SU-DHL-6 (cell line): ENCODE measurements around the gene CREG1.

Experiments used
- EZH2phosphoT487 ChIP-seq: fragments of 200-600 bp; sonication (generic), shearing (Covaris generic); conservative IDR thresholded peaks from 2 replicates; pipeline ENCODE4 v1.6.1; 2018; ENCODE audit warnings: mild to moderate bottlenecking, antibody characterized with exemption, low read length, moderate library complexity, mixed read lengths
- TF ChIP-seq, protein P1 (sequence below): fragments of 200-600 bp; sonication (generic); IDR thresholded peaks from one replicate; pipeline ENCODE4 v1.5.1; 2017; ENCODE audit warnings: antibody characterized with exemption, mild to moderate bottlenecking, low read length, moderate library complexity; ENCODE audit not compliant: insufficient read depth, poor library complexity, severe bottlenecking

- TF ChIP-seq, protein P1, sequence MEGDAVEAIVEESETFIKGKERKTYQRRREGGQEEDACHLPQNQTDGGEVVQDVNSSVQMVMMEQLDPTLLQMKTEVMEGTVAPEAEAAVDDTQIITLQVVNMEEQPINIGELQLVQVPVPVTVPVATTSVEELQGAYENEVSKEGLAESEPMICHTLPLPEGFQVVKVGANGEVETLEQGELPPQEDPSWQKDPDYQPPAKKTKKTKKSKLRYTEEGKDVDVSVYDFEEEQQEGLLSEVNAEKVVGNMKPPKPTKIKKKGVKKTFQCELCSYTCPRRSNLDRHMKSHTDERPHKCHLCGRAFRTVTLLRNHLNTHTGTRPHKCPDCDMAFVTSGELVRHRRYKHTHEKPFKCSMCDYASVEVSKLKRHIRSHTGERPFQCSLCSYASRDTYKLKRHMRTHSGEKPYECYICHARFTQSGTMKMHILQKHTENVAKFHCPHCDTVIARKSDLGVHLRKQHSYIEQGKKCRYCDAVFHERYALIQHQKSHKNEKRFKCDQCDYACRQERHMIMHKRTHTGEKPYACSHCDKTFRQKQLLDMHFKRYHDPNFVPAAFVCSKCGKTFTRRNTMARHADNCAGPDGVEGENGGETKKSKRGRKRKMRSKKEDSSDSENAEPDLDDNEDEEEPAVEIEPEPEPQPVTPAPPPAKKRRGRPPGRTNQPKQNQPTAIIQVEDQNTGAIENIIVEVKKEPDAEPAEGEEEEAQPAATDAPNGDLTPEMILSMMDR = no peak
- no peak for TF ChIP-seq EZH2phosphoT487
Measured at GRCh38 chr1:167491586-167492461, 61.7 kb downstream of the CREG1 start.
